GM08714 (cell line): ENCODE measurements around the gene PHC1.

Source experiments
- H3K4me3 ChIP-seq: fragments of 200-500 bp; sonication (Bioruptor generic); 2 replicates; pipeline ENCODE4 v1.5.1; 2014; ENCODE audit warnings: mild to moderate bottlenecking, low read length, inconsistent platforms
- ZNF274 ChIP-seq: IDR thresholded peaks from 2 replicates; pipeline ENCODE4 v1.6.1; 2012; ENCODE audit warnings: mild to moderate bottlenecking, low read depth, low read length

The PHC1 gene

GRCh38 chr12:8956772-8957171 is 42.5 kb downstream of the PHC1 start:
- TF ChIP-seq ZNF274 = no peak
- no peak overlapping the region for H3K4me3 ChIP-seq

GRCh38 chr12:8957561-8957960 is 43.3 kb downstream of the PHC1 start:
- TF ChIP-seq ZNF274 = no peak
- H3K4me3 ChIP-seq = no peak overlapping the region

- TF ChIP-seq ZNF274 = no peak
Measured at GRCh38 chr12:8958066-8958465, 43.8 kb downstream of the PHC1 start.

GRCh38 chr12:8960176-8960575 is 45.9 kb downstream of the PHC1 start:
- H3K4me3 ChIP-seq = no peak overlapping the region

More at GRCh38 chr12:8958066-8958465, 43.8 kb downstream of the PHC1 start:
- no peak overlapping the region for H3K4me3 ChIP-seq

GRCh38 chr12:8968761-8969160 is 54.5 kb downstream of the PHC1 start:
- no peak for TF ChIP-seq ZNF274
- no peak overlapping the region for H3K4me3 ChIP-seq

More at GRCh38 chr12:8960176-8960575, 45.9 kb downstream of the PHC1 start:
- no peak for TF ChIP-seq ZNF274

GRCh38 chr12:8969861-8970411 is 55.6 kb downstream of the PHC1 start:
- no peak overlapping the region for H3K4me3 ChIP-seq
- no peak for TF ChIP-seq ZNF274

GRCh38 chr12:8970432-8970831 is 56.1 kb downstream of the PHC1 start:
- TF ChIP-seq ZNF274 = no peak
- H3K4me3 ChIP-seq = no peak overlapping the region

GRCh38 chr12:8980137-8980536 is 65.8 kb downstream of the PHC1 start:
- no peak overlapping the region for H3K4me3 ChIP-seq
- no peak for TF ChIP-seq ZNF274

GRCh38 chr12:8985213-8985754 is 71.0 kb downstream of the PHC1 start:
- H3K4me3 ChIP-seq = no peak overlapping the region
- TF ChIP-seq ZNF274 = no peak

- no peak overlapping the region for H3K4me3 ChIP-seq
- no peak for TF ChIP-seq ZNF274
Measured at GRCh38 chr12:8987163-8987562, 72.9 kb downstream of the PHC1 start.

- H3K4me3 ChIP-seq = no peak overlapping the region
- no peak for TF ChIP-seq ZNF274
Measured at GRCh38 chr12:8987685-8988084, 73.4 kb downstream of the PHC1 start.

GRCh38 chr12:8989413-8989812 is 75.1 kb downstream of the PHC1 start, which contains the start of gene KLRG1:
TSS of gene KLRG1 (plus strand) at chr12:8989546. CDS start at chr12:8989636, 90 bp downstream.
- TF ChIP-seq ZNF274 = no peak

More at GRCh38 chr12:8989413-8989812, 75.1 kb downstream of the PHC1 start, which contains the start of gene KLRG1:
- H3K4me3 ChIP-seq = no peak within 1 kb of the TSS
